SK-N-SH treated with all-trans-retinoic acid at 6 μM for 48 hours (cell line): ENCODE data around the gene IL6ST.

Experiments
- ARNTL ChIP-seq: fragments of 450-650 bp; formaldehyde crosslinking; IDR thresholded peaks from 2 replicates; pipeline ENCODE4 v1.5.0; 2020; ENCODE audit warnings: low read depth, mild to moderate bottlenecking, moderate library complexity, borderline replicate concordance
- CREB5 ChIP-seq: fragments of 250-450 bp; sonication (Bioruptor Pico); IDR thresholded peaks from 2 replicates; pipeline ENCODE4 v1.5.1; 2020; ENCODE audit warnings: low read depth, mild to moderate bottlenecking, moderate library complexity
- GLIS3 ChIP-seq: fragments of 250-450 bp; sonication (Bioruptor Pico); IDR thresholded peaks from 2 replicates; pipeline ENCODE4 v1.5.0; 2020; ENCODE audit warnings: mild to moderate bottlenecking, moderate library complexity
- ISL1 ChIP-seq: fragments of 250-450 bp; sonication (Bioruptor Pico); IDR thresholded peaks from 2 replicates; pipeline ENCODE4 v2.1.2; 2022; ENCODE audit warnings: mild to moderate bottlenecking, moderate library complexity
- OSR1 ChIP-seq: fragments of 250-450 bp; sonication (Bioruptor Pico); IDR thresholded peaks from 2 replicates; pipeline ENCODE4 v1.8.0; 2022; ENCODE audit warnings: moderate library complexity, mild to moderate bottlenecking, inconsistent platforms
- POU6F1 ChIP-seq: fragments of 250-450 bp; sonication (Bioruptor Pico); IDR thresholded peaks from 2 replicates; pipeline ENCODE4 v1.8.0; 2021; ENCODE audit warnings: low read depth, mild to moderate bottlenecking, moderate library complexity, borderline replicate concordance
- PPARA ChIP-seq: fragments of 250-450 bp; sonication (Bioruptor Pico); IDR thresholded peaks from 2 replicates; pipeline ENCODE4 v1.5.0; 2020; ENCODE audit warnings: mild to moderate bottlenecking, borderline replicate concordance
- RARB ChIP-seq: fragments of 250-450 bp; sonication (Bioruptor Pico); IDR thresholded peaks from 2 replicates; pipeline ENCODE4 v1.8.0; 2021; ENCODE audit warnings: mild to moderate bottlenecking, moderate library complexity
- TOX ChIP-seq: fragments of 250-450 bp; sonication (Bioruptor Pico); IDR thresholded peaks from 2 replicates; pipeline ENCODE4 v1.8.0; 2021; ENCODE audit warnings: mild to moderate bottlenecking, moderate library complexity, borderline replicate concordance
- ZFP30 ChIP-seq: fragments of 450-650 bp; formaldehyde crosslinking; IDR thresholded peaks from 2 replicates; pipeline ENCODE4 v1.5.0; 2022; ENCODE audit warnings: mild to moderate bottlenecking, moderate library complexity
- TF ChIP-seq, protein P1 (sequence below): fragments of 250-450 bp; sonication (Bioruptor Pico); IDR thresholded peaks from 2 replicates; pipeline ENCODE4 v1.8.0; 2020; ENCODE audit warnings: mild to moderate bottlenecking, moderate library complexity, borderline replicate concordance
- TF ChIP-seq, protein P2 (sequence below): fragments of 250-450 bp; sonication (Bioruptor Pico); IDR thresholded peaks from 2 replicates; pipeline ENCODE4 v1.5.1; 2021; ENCODE audit warnings: mild to moderate bottlenecking, moderate library complexity

DNA sequence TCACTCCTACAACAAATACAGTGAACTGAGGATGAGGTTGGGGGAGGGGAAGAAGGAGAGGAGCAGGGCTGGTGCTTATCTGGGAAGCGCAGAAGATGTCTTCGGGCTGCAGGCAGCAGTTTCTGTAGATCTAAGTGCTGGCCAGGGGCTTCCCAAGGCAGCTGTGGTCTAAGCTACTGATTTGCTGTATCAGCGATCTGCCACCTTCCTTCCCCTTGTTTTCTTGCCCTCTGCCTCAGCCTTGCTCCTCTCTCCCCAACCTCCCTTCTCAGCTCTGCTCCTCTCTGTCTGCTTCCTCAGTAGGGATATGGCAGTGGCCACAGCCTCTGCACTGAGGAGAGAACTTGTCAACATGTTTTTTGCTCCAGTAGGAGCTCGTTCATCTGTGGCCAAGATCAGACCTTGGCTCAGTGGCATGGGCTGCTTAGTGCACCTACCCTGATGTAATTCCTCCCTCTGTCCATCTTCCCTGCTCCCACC lies 42.8 kb upstream of the IL6ST start:
- TF ChIP-seq TOX (CRISPR knock-in tag) = no peak
- TF ChIP-seq, protein P1, sequence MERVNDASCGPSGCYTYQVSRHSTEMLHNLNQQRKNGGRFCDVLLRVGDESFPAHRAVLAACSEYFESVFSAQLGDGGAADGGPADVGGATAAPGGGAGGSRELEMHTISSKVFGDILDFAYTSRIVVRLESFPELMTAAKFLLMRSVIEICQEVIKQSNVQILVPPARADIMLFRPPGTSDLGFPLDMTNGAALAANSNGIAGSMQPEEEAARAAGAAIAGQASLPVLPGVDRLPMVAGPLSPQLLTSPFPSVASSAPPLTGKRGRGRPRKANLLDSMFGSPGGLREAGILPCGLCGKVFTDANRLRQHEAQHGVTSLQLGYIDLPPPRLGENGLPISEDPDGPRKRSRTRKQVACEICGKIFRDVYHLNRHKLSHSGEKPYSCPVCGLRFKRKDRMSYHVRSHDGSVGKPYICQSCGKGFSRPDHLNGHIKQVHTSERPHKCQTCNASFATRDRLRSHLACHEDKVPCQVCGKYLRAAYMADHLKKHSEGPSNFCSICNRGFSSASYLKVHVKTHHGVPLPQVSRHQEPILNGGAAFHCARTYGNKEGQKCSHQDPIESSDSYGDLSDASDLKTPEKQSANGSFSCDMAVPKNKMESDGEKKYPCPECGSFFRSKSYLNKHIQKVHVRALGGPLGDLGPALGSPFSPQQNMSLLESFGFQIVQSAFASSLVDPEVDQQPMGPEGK (CRISPR knock-in tag) = no peak
- TF ChIP-seq POU6F1 = no peak
- TF ChIP-seq CREB5 (CRISPR knock-in tag) = no peak
- TF ChIP-seq, protein P2, sequence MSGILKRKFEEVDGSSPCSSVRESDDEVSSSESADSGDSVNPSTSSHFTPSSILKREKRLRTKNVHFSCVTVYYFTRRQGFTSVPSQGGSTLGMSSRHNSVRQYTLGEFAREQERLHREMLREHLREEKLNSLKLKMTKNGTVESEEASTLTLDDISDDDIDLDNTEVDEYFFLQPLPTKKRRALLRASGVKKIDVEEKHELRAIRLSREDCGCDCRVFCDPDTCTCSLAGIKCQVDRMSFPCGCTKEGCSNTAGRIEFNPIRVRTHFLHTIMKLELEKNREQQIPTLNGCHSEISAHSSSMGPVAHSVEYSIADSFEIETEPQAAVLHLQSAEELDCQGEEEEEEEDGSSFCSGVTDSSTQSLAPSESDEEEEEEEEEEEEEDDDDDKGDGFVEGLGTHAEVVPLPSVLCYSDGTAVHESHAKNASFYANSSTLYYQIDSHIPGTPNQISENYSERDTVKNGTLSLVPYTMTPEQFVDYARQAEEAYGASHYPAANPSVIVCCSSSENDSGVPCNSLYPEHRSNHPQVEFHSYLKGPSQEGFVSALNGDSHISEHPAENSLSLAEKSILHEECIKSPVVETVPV (CRISPR knock-in tag) = no peak
- no peak for TF ChIP-seq PPARA (CRISPR knock-in tag)
- TF ChIP-seq ISL1 (CRISPR knock-in tag) = no peak
- no peak for TF ChIP-seq RARB (CRISPR knock-in tag)
- TF ChIP-seq GLIS3 (CRISPR knock-in tag) = no peak
- TF ChIP-seq ZFP30 (CRISPR knock-in tag) = no peak
- no peak for TF ChIP-seq OSR1
- TF ChIP-seq ARNTL (CRISPR knock-in tag) = no peak
